GM21528 (cell line): ENCODE results near the gene PIGM.
"Not testable (repeated sequence)": the region's sequence is repeated elsewhere in the genome, so short reads cannot be mapped to it uniquely, and the experiment has no call there.

Experiments used
- ATAC-seq: cut with Tn5 transposase; IDR thresholded peaks from one replicate; pipeline ENCODE4 v1.9.1; 2021; ENCODE audit warnings: mild to moderate bottlenecking, moderate library complexity; ENCODE audit not compliant: unreplicated experiment, low FRiP score

PIGM gene

GRCh38 chr1:160061369-160062229 lies 29.8 kb upstream of the PIGM start:
- no peak for ATAC-seq

DNA sequence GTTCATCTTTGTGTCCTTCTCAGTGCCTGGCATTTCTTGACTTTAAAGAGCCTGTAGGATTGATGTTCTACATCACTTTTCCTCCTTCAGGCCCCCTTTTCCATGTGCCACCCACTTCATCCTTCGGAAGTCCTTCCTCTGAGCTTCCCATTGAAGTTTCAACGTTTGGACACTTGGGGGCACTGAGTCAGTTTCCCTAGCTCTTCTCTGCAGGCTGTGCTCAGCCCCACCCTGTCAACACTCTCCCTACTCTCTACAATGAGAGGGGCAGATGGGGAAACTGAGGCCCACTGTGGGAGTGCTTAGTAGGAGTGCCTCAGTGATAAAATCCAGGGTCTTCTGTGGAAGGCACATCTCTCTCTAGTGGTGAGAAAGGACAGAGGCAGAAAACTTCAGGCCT lies 26.3 kb upstream of the PIGM start:
- no peak for ATAC-seq

DNA sequence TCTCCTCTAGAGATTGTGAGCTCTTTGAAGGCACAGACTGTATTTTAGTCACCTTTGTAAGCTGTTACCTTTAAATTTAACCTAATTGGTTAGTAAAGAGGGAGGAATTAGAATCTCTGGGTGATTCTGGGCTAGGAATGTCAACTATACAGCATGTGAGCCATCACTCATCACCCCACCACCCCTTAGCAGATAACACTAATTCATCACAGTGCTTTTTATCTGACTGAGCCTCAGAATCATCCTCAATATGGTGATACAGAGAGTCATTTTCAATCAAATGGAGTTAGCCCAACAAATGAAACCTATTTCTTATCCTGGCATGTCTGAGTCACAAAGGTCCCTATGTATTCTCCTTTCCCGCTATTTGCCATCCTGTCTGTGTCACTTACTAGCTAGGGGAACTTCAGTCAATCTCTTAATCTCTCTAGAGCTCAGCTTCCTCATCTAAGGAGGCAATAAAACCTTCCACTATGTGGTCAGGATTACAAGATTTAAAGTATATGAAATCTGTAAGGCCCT lies 24.9 kb upstream of the PIGM start:
- ATAC-seq = no peak

GRCh38 chr1:160053548-160054365 lies 22.0 kb upstream of the PIGM start:
- ATAC-seq = no peak

GRCh38 chr1:160052936-160053335 lies 21.1 kb upstream of the PIGM start:
- ATAC-seq = no peak

DNA sequence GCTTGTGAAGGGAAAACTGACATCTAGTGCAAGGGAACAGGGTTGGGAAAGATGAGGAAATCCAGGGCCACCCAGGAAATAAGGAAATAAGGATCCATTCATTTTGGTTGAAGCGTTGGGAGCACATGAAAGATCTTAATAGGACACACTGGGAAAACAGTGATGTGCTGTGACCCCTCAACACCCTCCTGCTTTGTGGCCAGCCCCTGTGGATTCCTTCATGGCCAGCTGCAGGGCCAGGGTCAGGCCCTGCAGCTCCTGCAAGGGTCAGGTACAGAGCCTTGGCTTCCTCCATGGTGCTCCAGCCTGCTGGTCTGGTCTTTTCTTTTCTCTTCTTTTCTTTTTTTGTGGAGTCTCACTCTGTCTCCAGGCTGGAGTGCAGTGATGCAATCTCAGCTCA lies 18.8 kb upstream of the PIGM start:
- ATAC-seq = no peak

GRCh38 chr1:160050182-160050581 lies 18.4 kb upstream of the PIGM start:
- not testable (repeated sequence) for ATAC-seq

DNA sequence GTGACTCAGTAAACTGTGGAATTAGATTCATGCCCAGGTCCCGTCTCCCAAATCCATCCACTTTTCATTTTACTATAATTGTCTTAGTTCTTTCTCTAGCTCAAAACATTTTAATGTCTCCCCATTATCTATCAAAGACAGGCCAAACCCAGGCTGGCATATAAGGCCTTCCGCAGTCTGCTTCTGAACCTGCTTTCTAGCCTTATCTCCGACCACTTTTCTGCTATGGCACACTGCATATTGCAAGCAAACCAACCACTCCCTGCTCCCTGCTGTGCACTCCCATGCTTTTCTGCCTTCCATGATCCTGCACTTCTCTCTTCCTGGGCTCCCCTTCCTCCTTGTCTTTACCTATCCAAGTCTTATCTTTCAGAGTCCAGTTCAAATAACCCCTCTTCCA lies 17.3 kb upstream of the PIGM start:
- no peak for ATAC-seq

- ATAC-seq = no peak
Observed at GRCh38 chr1:160048335-160048734, 16.5 kb upstream of the PIGM start.

DNA sequence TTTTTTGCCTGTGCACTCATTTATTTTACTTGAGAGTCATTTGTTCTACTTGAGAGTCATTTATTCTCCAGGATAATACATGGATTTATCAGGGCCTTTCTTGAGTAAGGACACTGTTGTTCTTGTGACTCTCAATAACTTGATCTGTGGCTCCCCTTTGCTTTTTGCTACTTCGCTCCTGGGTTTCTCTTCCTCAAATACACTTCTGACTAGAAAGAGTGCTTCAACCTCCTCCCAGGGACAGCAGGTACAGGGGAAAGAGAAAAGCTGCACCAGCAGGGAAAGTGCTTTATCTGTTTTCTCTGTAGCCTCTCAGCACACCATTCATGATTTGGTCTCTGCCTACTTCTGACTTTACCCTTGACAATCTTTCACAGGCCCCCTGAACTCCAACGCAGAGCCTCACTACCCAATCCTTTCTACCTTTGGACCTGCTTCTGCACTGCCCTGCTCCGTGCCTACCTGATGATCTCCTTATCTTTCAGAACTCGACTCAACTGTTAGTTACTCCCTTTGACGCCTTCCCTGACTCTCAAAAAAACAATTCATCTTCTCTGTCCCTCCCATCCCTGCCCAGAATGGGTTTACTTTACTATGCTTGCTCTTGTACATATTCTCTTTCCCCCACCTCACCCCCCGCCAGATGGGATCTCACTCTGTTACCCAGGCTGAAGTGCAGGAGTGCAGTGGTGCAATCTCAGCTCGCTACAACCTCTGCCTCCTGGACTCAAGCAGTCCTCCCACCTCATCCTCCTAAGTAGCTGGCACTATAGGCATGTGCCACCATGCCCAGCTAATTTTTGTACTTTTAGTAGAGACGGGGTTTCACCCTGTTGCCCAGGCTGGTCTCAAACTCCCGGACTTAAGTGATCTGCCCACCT lies 15.6 kb upstream of the PIGM start:
- ATAC-seq = peak; percentile 48

DNA sequence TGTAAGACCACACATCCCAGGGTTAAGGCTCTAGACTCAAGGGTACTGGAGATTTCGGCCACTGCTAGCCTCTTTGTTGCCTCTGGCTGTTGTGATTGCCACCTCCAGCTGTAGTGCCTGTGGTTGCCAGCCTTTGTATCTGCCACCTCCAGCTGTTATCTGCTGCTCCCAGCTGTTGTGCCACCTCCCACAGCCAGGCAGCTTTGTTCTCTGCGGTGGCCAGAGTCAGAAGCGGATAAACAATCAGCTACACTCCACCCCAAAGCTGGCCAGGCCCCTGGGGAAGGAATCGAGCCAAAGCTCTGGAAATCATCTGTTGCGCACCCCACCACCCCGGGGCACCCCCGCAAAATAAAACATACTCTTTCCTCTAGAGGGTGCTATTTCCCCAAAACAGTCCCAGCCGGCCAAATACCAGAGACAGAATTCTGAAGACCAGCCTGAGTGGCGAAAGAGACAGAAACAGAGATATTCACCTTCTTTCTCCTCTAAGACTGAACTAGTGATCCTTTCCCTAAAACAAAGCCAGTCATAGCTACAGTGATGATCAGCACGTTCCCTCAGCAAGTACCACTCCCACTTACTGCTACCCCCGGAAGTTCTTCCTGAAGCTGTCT lies 14.8 kb upstream of the PIGM start:
- ATAC-seq = peak; percentile 76

- ATAC-seq = no peak
Observed at GRCh38 chr1:160045653-160046052, 13.9 kb upstream of the PIGM start.

DNA sequence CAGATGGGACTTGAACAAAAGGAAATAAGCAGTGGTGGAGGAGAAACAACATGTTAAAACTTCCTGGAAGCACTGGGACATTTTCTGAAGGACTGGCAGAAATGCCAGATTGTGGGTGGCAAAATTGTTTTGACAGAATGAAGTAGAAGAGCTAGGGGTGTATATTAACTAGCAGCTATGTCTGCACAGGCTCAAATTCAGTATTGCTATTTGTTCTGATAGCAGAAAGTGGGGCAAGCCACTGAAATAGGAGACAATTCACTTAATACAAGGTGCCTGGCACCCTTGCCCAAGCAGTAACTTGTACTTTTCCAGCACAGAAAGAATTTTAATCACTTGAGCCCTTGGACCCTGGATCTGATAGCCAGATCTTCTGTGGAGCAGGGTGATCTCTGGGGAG lies 11.8 kb upstream of the PIGM start:
- no peak for ATAC-seq

GRCh38 chr1:160040476-160040875 lies 8.7 kb upstream of the PIGM start:
- no peak for ATAC-seq

- ATAC-seq = no peak
Observed at GRCh38 chr1:160032165-160032820, 503 bp upstream of the PIGM start.

DNA sequence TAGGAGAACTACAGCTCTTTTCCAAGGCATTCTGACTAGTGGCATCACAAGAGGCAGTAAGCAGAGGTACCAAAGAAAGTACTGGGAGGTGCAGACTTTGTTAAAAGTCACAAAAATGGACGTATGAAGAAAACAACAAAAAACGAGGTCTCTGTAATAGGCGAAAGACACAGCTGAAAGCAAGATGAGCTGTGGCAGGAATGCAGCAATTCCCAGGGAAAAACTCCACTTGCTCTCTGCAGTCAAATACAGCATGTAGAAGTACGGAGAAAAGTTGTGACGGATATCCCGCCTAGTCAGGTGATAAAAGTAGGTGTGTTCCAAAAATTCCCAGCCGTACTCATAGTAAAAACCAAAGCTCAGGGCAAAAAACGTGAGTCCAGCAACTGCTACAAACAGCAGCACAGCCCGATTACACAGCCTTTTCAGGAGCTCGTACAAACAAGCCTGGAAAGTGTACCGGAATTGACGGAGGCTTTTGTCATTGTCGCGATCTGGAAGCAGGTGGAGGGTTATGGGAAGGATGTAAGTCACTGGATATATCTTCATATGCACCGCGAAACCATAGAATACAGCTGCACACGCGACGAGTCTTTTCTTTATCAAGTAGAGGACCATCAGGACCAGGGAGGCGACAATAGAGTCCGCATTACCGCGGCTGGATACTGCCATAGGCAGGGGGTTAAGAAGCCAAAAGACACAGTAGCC lies 979 bp downstream of the PIGM start:
- ATAC-seq = peak; percentile 20

- no peak for ATAC-seq
Observed at GRCh38 chr1:160028426-160028825, 3.4 kb downstream of the PIGM start.

- ATAC-seq = no peak
Observed at GRCh38 chr1:160025314-160025713, 6.5 kb downstream of the PIGM start.
